Activated CD4-positive, alpha-beta T cell treated with anti-CD3 and anti-CD28 coated beads for 36 hours (primary cell): ENCODE measurements around the gene EPHB3. TPM values are rescaled to one million over a fixed set of nuclear protein-coding genes. Genes with fewer than 3 reads are reported as not detected.
"Not testable (repeated sequence)": the region's sequence is repeated elsewhere in the genome, so short reads cannot be mapped to it uniquely, and the experiment has no call there.

Source experiments
- ATAC-seq: fragments of 200-7000 bp; cut with Tn5 transposase; one replicate; pipeline ENCODE4 v1.10.0; 2021; ENCODE audit warnings: mild to moderate bottlenecking, moderate library complexity
- CTCF ChIA-PET: fragments of 350-600 bp; sonication (Branson Sonifier 250); formaldehyde crosslinking; loops from one replicate; lab custom pipeline; 2021; ENCODE audit warnings: antibody characterized with exemption; lab: Charles Lee
- POLR2A ChIA-PET: fragments of 350-600 bp; sonication (Branson Sonifier 250); formaldehyde crosslinking; loops from one replicate; lab custom pipeline; 2021; ENCODE audit warnings: antibody characterized with exemption, inconsistent platforms; lab: Charles Lee
- DNase-seq: peaks from one replicate; pipeline ENCODE4 v3.0.0-alpha.2; 2020
- H3K27ac Mint-ChIP-seq: one replicate; pipeline ENCODE4 v1.8.0; 2021; ENCODE audit warnings: mixed read lengths
- H3K27me3 Mint-ChIP-seq: one replicate; pipeline ENCODE4 v1.8.0; 2021; ENCODE audit warnings: mixed read lengths
- H3K36me3 Mint-ChIP-seq: one replicate; pipeline ENCODE4 v1.8.0; 2021; ENCODE audit warnings: low read depth, mixed read lengths
- H3K4me1 Mint-ChIP-seq: one replicate; pipeline ENCODE4 v1.8.0; 2021; ENCODE audit warnings: mixed read lengths
- H3K4me3 Mint-ChIP-seq: one replicate; pipeline ENCODE4 v1.8.0; 2021; ENCODE audit warnings: mild to moderate bottlenecking, moderate library complexity, mixed read lengths
- H3K9me3 Mint-ChIP-seq: one replicate; pipeline ENCODE4 v1.8.0; 2021; ENCODE audit warnings: low read depth, mixed read lengths
- intact Hi-C, 2 experiments: fragments of 100-400 bp; cut with DNase I in 1 of 2; cut with micrococcal nuclease in 1 of 2; formaldehyde crosslinking; loops; one replicate each; pipeline versions ENCODE4 v1.14.2 to v1.15.1; 2022 to 2024; cut with DNase I, micrococcal nuclease
- total RNA-seq, 2 experiments: library from RNA; stranded (reverse); gene quantifications; one replicate each; pipeline ENCODE4 v1.2.3, GENCODE V29; 2021

EPHB3 gene
- total RNA-seq, 2 experiments from 2014 or later, result not detected

- H3K27me3 Mint-ChIP-seq, DNase-seq, intact Hi-C loops, ATAC-seq, CTCF ChIA-PET, H3K4me3 Mint-ChIP-seq, H3K9me3 Mint-ChIP-seq, POLR2A ChIA-PET, H3K36me3 Mint-ChIP-seq, H3K27ac Mint-ChIP-seq: not testable (repeated sequence)
- H3K4me1 Mint-ChIP-seq, result peaks cover 20% of the 10 kb centered on the region
Measured at GRCh38 chr3:184617306-184617705, 55.7 kb downstream of the EPHB3 start.

DNA sequence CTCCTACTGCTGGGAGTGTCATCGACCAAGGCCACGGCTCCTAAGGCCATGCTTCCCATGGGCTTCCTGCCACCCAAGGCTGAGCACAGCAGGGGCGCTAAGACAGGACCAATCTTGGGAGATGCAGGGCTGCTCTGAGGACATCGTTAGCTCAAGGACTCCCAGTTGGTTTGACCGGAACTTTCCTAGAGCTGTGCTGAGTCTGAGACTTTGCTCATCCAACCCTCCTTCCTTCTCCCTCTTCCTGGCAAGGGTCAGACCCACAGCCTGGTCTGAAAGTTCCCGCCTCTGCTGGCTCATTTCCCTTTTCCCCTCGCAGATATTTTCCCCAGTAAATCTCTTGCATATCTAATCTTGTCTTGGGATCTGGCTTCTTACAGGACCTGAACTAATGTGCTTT, 57.2 kb downstream of the EPHB3 start:
- H3K27me3 Mint-ChIP-seq, result peaks cover 6% of the 10 kb centered on the region
- CTCF ChIA-PET, result no interaction called here
- intact Hi-C loops, result no loop called here
- H3K4me1 Mint-ChIP-seq, result peaks cover 20% of the 10 kb centered on the region
- no peaks in the 10 kb centered on the region for H3K9me3 Mint-ChIP-seq
- no peak for DNase-seq
- ATAC-seq, result no peak
- POLR2A ChIA-PET, result interaction anchor here (0.9 kb wide), 1 partner anchor 13 kb away, joined by 3 read pairs; no protein-coding TSS in a partner anchor
- no peak overlapping the region for H3K27ac Mint-ChIP-seq
- H3K4me3 Mint-ChIP-seq, result no peak overlapping the region
- H3K36me3 Mint-ChIP-seq, result no peaks in the 10 kb centered on the region

GRCh38 chr3:184619369-184619768, 57.8 kb downstream of the EPHB3 start:
- no peaks in the 10 kb centered on the region for H3K9me3 Mint-ChIP-seq
- no peaks in the 10 kb centered on the region for H3K36me3 Mint-ChIP-seq
- POLR2A ChIA-PET, result interaction anchor here (0.9 kb wide), 1 partner anchor 14 kb away, joined by 3 read pairs; no protein-coding TSS in a partner anchor
- H3K4me3 Mint-ChIP-seq, result no peak overlapping the region
- H3K4me1 Mint-ChIP-seq, result peaks cover 20% of the 10 kb centered on the region
- intact Hi-C loops, result no loop called here
- no peak overlapping the region for H3K27ac Mint-ChIP-seq
- H3K27me3 Mint-ChIP-seq, result peaks cover 6% of the 10 kb centered on the region
- no peak for DNase-seq
- CTCF ChIA-PET, result interaction anchor here (1.0 kb wide), 1 partner anchor 19 kb away, joined by 3 read pairs; no protein-coding TSS in a partner anchor
- no peak for ATAC-seq

DNA sequence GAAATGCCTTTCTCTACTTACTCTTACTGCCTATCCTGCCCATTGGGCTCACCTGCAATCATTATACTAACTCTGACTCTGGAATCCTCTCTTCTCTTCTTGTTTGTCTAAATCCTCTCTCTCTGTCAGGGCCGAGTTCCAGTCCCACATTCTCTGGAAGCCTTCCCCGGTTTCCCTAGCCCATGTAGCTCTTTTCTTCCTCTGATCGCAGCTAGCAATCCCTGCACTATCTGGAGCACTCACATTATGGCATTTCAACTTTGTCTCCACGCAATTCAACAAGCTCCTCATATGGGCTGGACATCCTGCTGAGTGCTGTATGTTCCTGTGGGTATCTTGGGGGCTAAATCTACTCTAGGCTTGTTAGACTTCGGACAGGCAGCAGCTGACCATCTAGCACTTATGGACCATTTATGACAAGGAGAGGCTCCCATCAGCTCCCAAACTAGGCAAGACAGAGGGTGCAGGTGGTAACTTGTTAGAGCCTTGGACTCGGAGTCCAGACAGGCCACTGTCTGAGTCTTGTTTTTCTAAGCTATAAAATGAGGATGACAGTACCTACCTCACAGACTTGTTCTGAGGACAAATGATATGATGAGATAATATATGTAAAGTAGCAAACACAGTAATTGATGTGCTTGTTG, 58.3 kb downstream of the EPHB3 start:
- H3K4me1 Mint-ChIP-seq, result peaks cover 20% of the 10 kb centered on the region
- H3K9me3 Mint-ChIP-seq, result no peaks in the 10 kb centered on the region
- H3K27me3 Mint-ChIP-seq, result peaks cover 3% of the 10 kb centered on the region
- ATAC-seq (no peak), DNase-seq (no peak)
- intact Hi-C loops, result no loop called here
- H3K4me3 Mint-ChIP-seq, result no peak overlapping the region
- ChIA-PET CTCF (interaction anchor here (0.9 to 1.4 kb wide), 3 partner anchors 9 to 22 kb away, joined by 3 read pairs; no protein-coding TSS in a partner anchor), POLR2A (interaction anchor here (0.9 kb wide), 1 partner anchor 14 kb away, joined by 3 read pairs; no protein-coding TSS in a partner anchor)
- no peaks in the 10 kb centered on the region for H3K36me3 Mint-ChIP-seq
- H3K27ac Mint-ChIP-seq, result no peak overlapping the region

DNA sequence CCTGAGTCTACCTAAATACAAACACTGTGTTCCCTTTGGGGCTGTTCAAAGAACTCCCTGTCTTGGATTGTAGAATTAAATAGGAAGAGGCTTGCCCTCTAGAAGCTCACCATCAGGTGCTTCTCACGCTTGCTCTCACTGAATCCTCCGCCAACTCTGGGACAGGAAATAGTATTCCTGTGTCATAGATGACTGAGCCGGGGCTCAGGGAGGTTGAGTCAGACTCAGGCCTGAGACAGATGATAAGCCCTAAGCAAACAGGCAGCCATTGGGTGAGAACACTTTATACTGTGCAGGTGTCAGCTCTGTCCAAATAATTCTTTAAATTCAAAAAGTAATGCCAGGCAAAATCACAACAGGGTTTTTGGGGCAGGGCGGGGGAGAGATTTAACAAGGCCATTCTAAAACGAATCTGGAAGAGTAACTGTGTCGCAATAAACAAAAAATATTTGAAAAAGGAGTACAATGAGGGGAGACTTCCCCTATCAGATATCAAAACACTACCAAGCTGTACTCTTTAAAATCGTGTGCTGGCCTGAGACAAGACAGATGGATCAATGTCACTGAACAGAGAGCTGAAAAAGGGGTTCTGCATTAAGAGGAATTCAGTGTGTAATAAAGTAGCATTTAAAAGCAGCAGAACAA, 59.0 kb downstream of the EPHB3 start:
- no peak for DNase-seq
- intact Hi-C loops, result no loop called here
- Mint-ChIP-seq H3K9me3 (no peaks in the 10 kb centered on the region), H3K4me3 (no peak overlapping the region), H3K27me3 (no peaks in the 10 kb centered on the region), H3K27ac (no peak overlapping the region), H3K4me1 (peaks cover 20% of the 10 kb centered on the region), H3K36me3 (no peaks in the 10 kb centered on the region)
- CTCF ChIA-PET, result interaction anchor here (0.9 to 1.4 kb wide), 3 partner anchors 9 to 22 kb away, joined by 3 read pairs; no protein-coding TSS in a partner anchor
- peak; percentile 81 for ATAC-seq
- POLR2A ChIA-PET, result no interaction called here

- not testable (repeated sequence) for H3K4me3 Mint-ChIP-seq, H3K9me3 Mint-ChIP-seq, DNase-seq
Measured at GRCh38 chr3:184622156-184622555, 60.6 kb downstream of the EPHB3 start.

GRCh38 chr3:184626923-184627322, 65.3 kb downstream of the EPHB3 start:
- Mint-ChIP-seq H3K9me3 (no peaks in the 10 kb centered on the region), H3K27me3 (no peaks in the 10 kb centered on the region), H3K4me1 (no peaks in the 10 kb centered on the region), H3K4me3 (no peak overlapping the region), H3K27ac (no peak overlapping the region), H3K36me3 (no peaks in the 10 kb centered on the region)
- intact Hi-C loops, result no loop called here
- ChIA-PET POLR2A (no interaction called here), CTCF (interaction anchor here (0.6 kb wide), 1 partner anchor 271 kb away, joined by 3 read pairs; no protein-coding TSS in a partner anchor)
- ATAC-seq (no peak), DNase-seq (no peak)

More at GRCh38 chr3:184622156-184622555, 60.6 kb downstream of the EPHB3 start:
- H3K27ac Mint-ChIP-seq, CTCF ChIA-PET, POLR2A ChIA-PET, H3K27me3 Mint-ChIP-seq, H3K36me3 Mint-ChIP-seq, intact Hi-C loops, ATAC-seq: not testable (repeated sequence)
- peaks cover 20% of the 10 kb centered on the region for H3K4me1 Mint-ChIP-seq

DNA sequence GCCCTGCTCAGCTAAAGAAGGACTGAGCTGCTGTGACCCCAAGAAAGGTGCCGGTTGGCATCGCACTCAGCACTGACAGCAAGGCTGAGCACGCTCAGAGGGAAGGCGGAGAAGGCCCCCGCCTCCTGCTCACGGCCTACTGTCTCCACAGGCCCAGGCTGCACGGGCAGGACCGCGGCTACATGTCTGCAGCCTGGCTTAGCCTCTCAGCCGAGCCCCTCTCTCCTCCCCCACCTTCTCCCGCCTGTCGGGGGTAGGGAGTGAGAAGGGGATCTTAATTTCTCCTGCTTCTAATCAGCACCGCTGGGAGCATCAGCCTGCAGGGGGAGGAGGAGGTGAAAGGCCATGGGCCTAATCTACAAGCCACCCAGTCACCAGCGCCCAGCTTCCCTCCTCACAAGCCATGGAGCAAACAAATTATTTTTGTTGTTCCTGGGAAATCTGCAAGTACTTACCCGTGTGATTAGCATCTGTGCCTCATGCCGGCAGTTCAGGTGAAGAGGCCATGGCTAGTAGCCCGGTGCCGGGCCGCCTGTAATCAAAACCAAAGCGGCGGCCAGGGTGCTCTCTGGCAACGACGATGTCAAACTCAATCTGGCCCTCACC, 68.1 kb downstream of the EPHB3 start:
- Mint-ChIP-seq H3K36me3 (no peaks in the 10 kb centered on the region), H3K27me3 (no peaks in the 10 kb centered on the region), H3K9me3 (no peaks in the 10 kb centered on the region), H3K4me3 (no peak overlapping the region), H3K27ac (no peak overlapping the region), H3K4me1 (no peaks in the 10 kb centered on the region)
- ATAC-seq, result no peak
- ChIA-PET CTCF (interaction anchor here (0.7 to 1.3 kb wide), 2 partner anchors 9 to 35 kb away, joined by 3 read pairs; no protein-coding TSS in a partner anchor), POLR2A (no interaction called here)
- intact Hi-C loops, result no loop called here
- DNase-seq, result no peak

- Mint-ChIP-seq H3K4me1 (peaks cover 4% of the 10 kb centered on the region), H3K36me3 (no peaks in the 10 kb centered on the region), H3K27ac (no peak overlapping the region), H3K27me3 (peaks cover 3% of the 10 kb centered on the region), H3K9me3 (no peaks in the 10 kb centered on the region), H3K4me3 (no peak overlapping the region)
- ATAC-seq (no peak), DNase-seq (no peak)
- ChIA-PET POLR2A (no interaction called here), CTCF (interaction anchor here (0.8 kb wide), 1 partner anchor 93 kb away, joined by 3 read pairs; no protein-coding TSS in a partner anchor)
- intact Hi-C loops, result no loop called here
Measured at GRCh38 chr3:184630861-184631471, 69.4 kb downstream of the EPHB3 start.

DNA sequence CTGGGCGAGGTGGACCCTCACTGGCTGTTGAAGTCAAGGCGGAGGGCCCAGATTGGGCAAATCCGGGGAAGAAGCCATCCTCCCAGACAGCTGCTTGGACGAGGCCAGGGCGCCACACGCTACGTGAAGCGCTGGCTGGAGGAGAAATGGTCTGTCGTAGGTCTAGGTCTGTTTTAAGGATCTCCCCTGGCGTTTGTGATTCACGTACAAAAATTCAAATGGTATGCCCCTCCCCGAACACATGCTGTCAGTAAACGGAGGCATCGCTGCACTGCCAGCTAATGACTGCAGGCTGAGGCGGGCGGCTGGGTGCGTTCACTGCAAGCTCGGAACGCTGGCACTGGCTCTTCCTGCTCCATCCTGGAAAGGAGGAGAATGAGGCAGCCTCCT, 69.9 kb downstream of the EPHB3 start:
- no peaks in the 10 kb centered on the region for H3K9me3 Mint-ChIP-seq
- ChIA-PET POLR2A (no interaction called here), CTCF (no interaction called here)
- DNase-seq, result no peak
- intact Hi-C loops, result no loop called here
- H3K4me3 Mint-ChIP-seq, result no peak overlapping the region
- no peaks in the 10 kb centered on the region for H3K36me3 Mint-ChIP-seq
- H3K27ac Mint-ChIP-seq, result no peak overlapping the region
- peaks cover 4% of the 10 kb centered on the region for H3K4me1 Mint-ChIP-seq
- peaks cover 3% of the 10 kb centered on the region for H3K27me3 Mint-ChIP-seq
- ATAC-seq, result no peak
